A549 (cell line): Measurements from ENCODE around the gene MAU2. TPM values are rescaled to one million over a fixed set of nuclear protein-coding genes. Genes with fewer than 3 reads are reported as not detected.

Experiments used
- ATAC-seq, 2 experiments: fragments of 200-7000 bp in 1 of 2; fragments of >200 bp in 1 of 2; cut with Nextera tagmentation in 1 of 2; cut with Tn5 transposase in 1 of 2; 3 replicates each; pipeline versions ENCODE4 v1.8.0 to v1.9.1; 2018 to 2020; ENCODE audit warnings: mild to moderate bottlenecking in 1 of 2, moderate library complexity in 1 of 2
- CTCF ChIA-PET: fragments of 300-600 bp; sonication (Branson Sonifier 250); formaldehyde crosslinking; extraction: SDS; loops from one replicate; lab custom pipeline; 2021; ENCODE audit warnings: antibody characterized with exemption, inconsistent platforms; lab: Yijun Ruan, JAX
- POLR2A ChIA-PET: fragments of 350-600 bp; formaldehyde crosslinking; extraction: SDS; loops from one replicate; lab custom pipeline; 2021; ENCODE audit warnings: antibody characterized with exemption, inconsistent platforms; lab: Yijun Ruan, JAX
- DNase-seq, 2 experiments: peaks; one replicate each; pipeline versions ENCODE4 v3.0.0 to v3.0.0-alpha.2; 2011 to 2016; ENCODE audit warnings: low read depth in 1 of 2, low spot score in 1 of 2
- FAIRE-seq: peaks from 2 replicates; lab custom pipeline; 2011; peaks lifted over from hg19 to GRCh38; lab: Jason Lieb, UNC
- H3K27ac ChIP-seq, 2 experiments: fragments of >200 bp; sonication (Bioruptor Twin); formaldehyde crosslinking; 3 replicates each; pipeline ENCODE4 v1.5.1; 2016 to 2017
- H3K4me1 ChIP-seq: fragments of >200 bp; sonication (Bioruptor Twin); formaldehyde crosslinking; 3 replicates; pipeline ENCODE4 v1.6.1; 2016
- H3K4me2 ChIP-seq: fragments of >200 bp; sonication (Bioruptor Twin); formaldehyde crosslinking; 3 replicates; pipeline ENCODE4 v1.6.1; 2016
- H3K4me3 ChIP-seq: fragments of >200 bp; sonication (Bioruptor Twin); formaldehyde crosslinking; 3 replicates; pipeline ENCODE4 v1.5.1; 2016
- H3K9me3 ChIP-seq: fragments of >200 bp; sonication (Bioruptor Twin); formaldehyde crosslinking; 3 replicates; pipeline ENCODE4 v1.6.1; 2016
- BHLHE40 ChIP-seq: IDR thresholded peaks from 2 replicates; pipeline ENCODE4 v1.6.1; 2012; ENCODE audit warnings: low read depth, low read length, inconsistent platforms
- CBX2 ChIP-seq: fragments of 200-600 bp; sonication (generic); IDR thresholded peaks from 2 replicates; pipeline ENCODE4 v1.6.1; 2016; ENCODE audit warnings: low read depth, mild to moderate bottlenecking, borderline replicate concordance
- CHD4 ChIP-seq: fragments of 200-600 bp; sonication (generic); IDR thresholded peaks from 2 replicates; pipeline ENCODE4 v1.6.1; 2016; ENCODE audit warnings: antibody characterized with exemption, mild to moderate bottlenecking, borderline replicate concordance
- EP300 ChIP-seq, 2 experiments: fragments of >200 bp; sonication (Bioruptor Twin); formaldehyde crosslinking; IDR thresholded peaks; 2 replicates in 1 of 2; 3 replicates in 1 of 2; pipeline ENCODE4 v1.6.1; 2016 to 2017
- FOSB ChIP-seq: fragments of 250-450 bp; sonication (Bioruptor Pico); IDR thresholded peaks from 2 replicates; pipeline ENCODE4 v1.5.0; 2020; ENCODE audit warnings: mild to moderate bottlenecking, moderate library complexity
- FOSL2 ChIP-seq, 2 experiments: fragments of 450-650 bp in 1 of 2; fragments of >200 bp in 1 of 2; sonication (Bioruptor Twin) in 1 of 2; formaldehyde crosslinking; IDR thresholded peaks; 2 replicates each; pipeline versions ENCODE4 v1.5.0 to v1.6.1; 2016 to 2020; ENCODE audit warnings: mild to moderate bottlenecking in 1 of 2, moderate library complexity in 1 of 2
- GATA3 ChIP-seq: IDR thresholded peaks from 2 replicates; pipeline ENCODE4 v1.6.1; 2012; ENCODE audit warnings: borderline replicate concordance
- HDAC2 ChIP-seq: fragments of 200-600 bp; sonication (generic); IDR thresholded peaks from 2 replicates; pipeline ENCODE4 v1.6.1; 2016
- HOXA7 ChIP-seq: fragments of 250-450 bp; sonication (Bioruptor Pico); IDR thresholded peaks from 2 replicates; pipeline ENCODE4 v1.5.0; 2020; ENCODE audit warnings: mild to moderate bottlenecking, moderate library complexity
- HOXB5 ChIP-seq: fragments of 250-450 bp; sonication (Bioruptor Pico); IDR thresholded peaks from 2 replicates; pipeline ENCODE4 v1.5.0; 2020; ENCODE audit warnings: mild to moderate bottlenecking, moderate library complexity
- JUN ChIP-seq, 2 experiments: fragments of >200 bp; sonication (Bioruptor Twin); formaldehyde crosslinking; IDR thresholded peaks; 2 replicates in 1 of 2; 3 replicates in 1 of 2; pipeline ENCODE4 v1.6.1; 2016 to 2017
- KDM1A ChIP-seq: fragments of 200-600 bp; sonication (generic); IDR thresholded peaks from 2 replicates; pipeline ENCODE4 v1.6.1; 2016; ENCODE audit warnings: low read depth, mild to moderate bottlenecking
- PHF8 ChIP-seq: fragments of 200-600 bp; sonication (generic); IDR thresholded peaks from 2 replicates; pipeline ENCODE4 v1.6.1; 2016; ENCODE audit warnings: low read depth, mild to moderate bottlenecking, antibody characterized with exemption, moderate library complexity, borderline replicate concordance
- RCOR1 ChIP-seq: fragments of 150-350 bp; IDR thresholded peaks from 2 replicates; pipeline ENCODE4 v1.6.1; 2014; ENCODE audit warnings: antibody characterized with exemption, low read length, low read depth
- RNF2 ChIP-seq: fragments of 200-600 bp; sonication (generic); IDR thresholded peaks from 2 replicates; pipeline ENCODE4 v1.6.1; 2016; ENCODE audit warnings: low read depth, mild to moderate bottlenecking, antibody characterized with exemption, moderate library complexity, borderline replicate concordance
- ZC3H11A ChIP-seq: fragments of 450-650 bp; IDR thresholded peaks from 2 replicates; pipeline ENCODE4 v1.6.1; 2014; ENCODE audit warnings: antibody characterized with exemption, mild to moderate bottlenecking
- ZNF302 ChIP-seq: fragments of 250-450 bp; sonication (Bioruptor Pico); IDR thresholded peaks from 2 replicates; pipeline ENCODE4 v1.9.0; 2021; ENCODE audit warnings: inconsistent platforms, mild to moderate bottlenecking, moderate library complexity
- ZSCAN20 ChIP-seq: fragments of 250-450 bp; sonication (Bioruptor Pico); IDR thresholded peaks from 2 replicates; pipeline ENCODE4 v1.8.0; 2022; ENCODE audit warnings: mild to moderate bottlenecking, moderate library complexity
- WGBS: methylation state at CpG from one replicate; pipeline ENCODE4 v1.1.6; 2017; ENCODE audit errors: missing lambda C conversion rate; 5-methylcytosine and 5-hydroxymethylcytosine counted together
- polyA plus RNA-seq, 4 experiments: library from polyadenylated mRNA; depleted of rRNA in 3 of 4; stranded (reverse); fragments of >200 nt; fragmentation: RNase III in 1 of 4; extraction: RNeasy Plus Mini Kit Qiagen cat#74134 plus additional on column Dnase treatment in 1 of 4; gene quantifications; 2 replicates in 3 of 4; 3 replicates in 1 of 4; pipeline ENCODE4 v1.2.3, GENCODE V29; 2011 to 2017
- TF ChIP-seq, protein P1 (sequence below): fragments of 250-450 bp; sonication (Bioruptor Pico); IDR thresholded peaks from 2 replicates; pipeline ENCODE4 v1.5.0; 2021; ENCODE audit warnings: mild to moderate bottlenecking, moderate library complexity, borderline replicate concordance
- TF ChIP-seq, protein P2 (sequence below): fragments of 450-650 bp; IDR thresholded peaks from 2 replicates; pipeline ENCODE4 v1.6.1; 2014; ENCODE audit warnings: antibody characterized with exemption
- TF ChIP-seq, protein P3 (sequence below): fragments of 150-350 bp; IDR thresholded peaks from 2 replicates; pipeline ENCODE4 v1.6.1; 2014; ENCODE audit warnings: low read depth, mild to moderate bottlenecking, low read length

MAU2 gene
- polyA plus RNA-seq, 2 of the 4 experiments (the other 2 are of a cell fraction), result 8.5 to 11.5 TPM

DNA sequence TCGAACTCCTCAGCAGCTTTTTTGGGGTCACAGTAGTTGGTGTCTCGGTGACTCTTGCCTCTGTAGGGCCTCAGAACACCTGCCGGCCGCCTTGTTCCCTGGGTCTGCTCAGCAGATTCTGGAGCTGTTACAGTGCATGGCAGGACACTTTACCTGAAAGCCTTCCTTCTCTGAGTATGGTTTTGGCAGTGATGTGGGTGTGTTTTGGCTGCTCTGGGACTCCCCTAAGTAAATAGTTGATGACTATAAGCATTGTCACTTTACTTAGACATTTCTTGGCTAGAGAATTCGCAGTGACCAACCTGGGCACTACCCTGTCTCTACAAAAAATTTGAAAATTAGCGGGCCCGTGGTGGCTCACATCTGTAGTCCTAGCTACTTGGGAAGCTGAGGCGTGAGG lies 7.0 kb downstream of the MAU2 start (continued):
- TF ChIP-seq, protein P1, sequence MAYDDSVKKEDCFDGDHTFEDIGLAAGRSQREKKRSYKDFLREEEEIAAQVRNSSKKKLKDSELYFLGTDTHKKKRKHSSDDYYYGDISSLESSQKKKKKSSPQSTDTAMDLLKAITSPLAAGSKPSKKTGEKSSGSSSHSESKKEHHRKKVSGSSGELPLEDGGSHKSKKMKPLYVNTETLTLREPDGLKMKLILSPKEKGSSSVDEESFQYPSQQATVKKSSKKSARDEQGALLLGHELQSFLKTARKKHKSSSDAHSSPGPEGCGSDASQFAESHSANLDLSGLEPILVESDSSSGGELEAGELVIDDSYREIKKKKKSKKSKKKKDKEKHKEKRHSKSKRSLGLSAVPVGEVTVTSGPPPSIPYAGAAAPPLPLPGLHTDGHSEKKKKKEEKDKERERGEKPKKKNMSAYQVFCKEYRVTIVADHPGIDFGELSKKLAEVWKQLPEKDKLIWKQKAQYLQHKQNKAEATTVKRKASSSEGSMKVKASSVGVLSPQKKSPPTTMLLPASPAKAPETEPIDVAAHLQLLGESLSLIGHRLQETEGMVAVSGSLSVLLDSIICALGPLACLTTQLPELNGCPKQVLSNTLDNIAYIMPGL (CRISPR knock-in tag), result no peak
- no peak for TF ChIP-seq BHLHE40

DNA sequence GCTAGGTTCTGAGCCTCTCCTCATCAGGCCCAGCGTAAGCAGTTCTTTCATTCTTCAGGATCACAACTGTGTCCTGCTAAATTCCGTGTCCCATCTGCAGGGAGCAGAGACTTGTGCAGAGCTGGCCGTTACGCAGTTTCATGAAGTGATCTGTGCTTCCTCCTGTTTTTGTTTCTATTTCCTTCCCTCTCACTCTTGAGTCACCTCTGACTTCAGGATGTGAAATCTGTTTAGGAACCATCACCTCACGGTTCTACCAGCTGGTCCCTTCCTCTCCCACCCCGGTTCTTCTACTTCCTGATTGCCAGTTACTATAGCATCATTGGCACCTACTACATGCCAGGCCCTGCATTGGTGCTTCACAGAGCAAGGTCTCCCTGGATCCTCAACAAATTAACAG lies 8.5 kb downstream of the MAU2 start:
- 95% methylated on average over 6 of the region's 6 CpGs for WGBS

DNA sequence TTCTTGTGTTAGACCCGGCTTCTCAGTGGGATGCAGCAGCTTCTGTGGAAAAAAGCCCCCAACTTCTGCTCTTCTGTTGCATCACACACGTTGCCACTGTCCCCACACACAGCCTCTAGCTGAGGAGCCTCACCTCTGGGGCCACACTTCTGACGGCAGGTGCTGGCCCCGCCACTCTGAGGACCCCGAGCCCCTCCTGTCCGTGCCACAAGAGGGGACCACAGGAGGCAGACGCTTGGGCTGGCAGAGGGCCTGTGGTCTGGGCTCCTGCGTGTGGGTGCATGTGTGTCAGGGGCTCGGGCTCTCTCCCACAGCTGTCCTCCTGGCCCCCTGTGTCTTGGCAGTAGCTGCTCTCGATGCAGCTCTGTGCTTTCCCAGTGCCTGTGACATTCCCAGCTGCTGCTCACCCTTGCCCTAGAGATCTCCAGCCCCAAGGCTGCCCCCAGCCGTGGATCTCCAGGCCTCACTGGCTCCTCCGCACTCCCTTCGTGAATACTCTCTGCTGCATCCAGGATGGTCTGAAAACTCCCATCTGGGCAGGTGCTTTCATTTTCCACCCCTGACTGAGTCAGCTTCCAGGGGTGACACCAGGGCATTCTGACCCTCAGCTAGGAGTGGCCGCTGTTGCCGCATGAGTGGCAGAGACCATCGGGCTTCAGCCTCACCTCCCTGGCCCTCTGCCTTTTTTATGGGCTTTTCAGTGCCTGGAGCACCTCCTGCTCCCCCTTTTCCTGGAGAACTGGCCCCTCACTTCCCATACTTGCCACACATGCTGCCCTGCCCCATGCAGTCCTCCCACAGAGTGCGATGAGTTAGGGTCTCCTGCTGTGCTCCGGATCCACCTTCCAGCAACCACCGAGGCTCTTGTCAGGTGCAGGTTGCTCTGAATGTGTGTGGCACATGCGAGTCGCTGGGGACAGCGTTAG lies 13.7 kb downstream of the MAU2 start:
- ChIA-PET CTCF (interaction anchor here (1.3 to 4.3 kb wide), 2 partner anchors 8 to 26 kb away, joined by 3 to 30 read pairs; no protein-coding TSS in a partner anchor), POLR2A (no interaction called here)
- WGBS, result 88% methylated on average over 17 of the region's 22 CpGs
- FAIRE-seq, result no peak
- H3K4me1 ChIP-seq, result no peaks in the 10 kb centered on the region
- H3K4me3 ChIP-seq, result no peak overlapping the region
- TF ChIP-seq CBX2 (no peak), CHD4 (no peak), KDM1A (no peak), HOXA7 (CRISPR knock-in tag) (no peak), FOSB (CRISPR knock-in tag) (no peak), RCOR1 (no peak), HDAC2 (no peak), PHF8 (no peak), FOSL2 (IDR thresholded peaks at IDR 0.05) (no peak), FOSL2 (CRISPR knock-in tag; IDR thresholded peaks at IDR 0.05) (no peak), GATA3 (no peak), HOXB5 (CRISPR knock-in tag) (no peak)
- TF ChIP-seq, protein P1 (CRISPR knock-in tag), result no peak
- no peak; a peak in 1 of 6 replicates for ATAC-seq
- H3K27ac ChIP-seq, result no peak overlapping the region
- H3K4me2 ChIP-seq, result no peak overlapping the region
- H3K9me3 ChIP-seq, result no peaks in the 10 kb centered on the region
- no peak for DNase-seq

More for the DNA sequence above, 8.5 kb downstream of the MAU2 start:
- Histone ChIP-seq H3K4me2 (no peak overlapping the region), H3K4me3 (no peak overlapping the region), H3K27ac (no peak overlapping the region), H3K4me1 (no peaks in the 10 kb centered on the region), H3K9me3 (no peaks in the 10 kb centered on the region)
- FAIRE-seq (no peak), DNase-seq (no peak), ATAC-seq (no peak)
- ChIA-PET POLR2A (no interaction called here), CTCF (interaction anchor here (1.0 to 2.6 kb wide), 2 partner anchors 9 to 14 kb away, joined by 4 to 8 read pairs; no protein-coding TSS in a partner anchor)
- TF ChIP-seq ZC3H11A (no peak), KDM1A (no peak), PHF8 (no peak), ZNF302 (CRISPR knock-in tag) (no peak), JUN (IDR thresholded peaks at IDR 0.05) (no peak), EP300 (IDR thresholded peaks at IDR 0.05) (no peak), ZSCAN20 (CRISPR knock-in tag) (no peak), CHD4 (no peak), RNF2 (no peak)
- TF ChIP-seq, protein P2, sequence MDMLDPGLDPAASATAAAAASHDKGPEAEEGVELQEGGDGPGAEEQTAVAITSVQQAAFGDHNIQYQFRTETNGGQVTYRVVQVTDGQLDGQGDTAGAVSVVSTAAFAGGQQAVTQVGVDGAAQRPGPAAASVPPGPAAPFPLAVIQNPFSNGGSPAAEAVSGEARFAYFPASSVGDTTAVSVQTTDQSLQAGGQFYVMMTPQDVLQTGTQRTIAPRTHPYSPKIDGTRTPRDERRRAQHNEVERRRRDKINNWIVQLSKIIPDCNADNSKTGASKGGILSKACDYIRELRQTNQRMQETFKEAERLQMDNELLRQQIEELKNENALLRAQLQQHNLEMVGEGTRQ, result no peak
- TF ChIP-seq, protein P3, sequence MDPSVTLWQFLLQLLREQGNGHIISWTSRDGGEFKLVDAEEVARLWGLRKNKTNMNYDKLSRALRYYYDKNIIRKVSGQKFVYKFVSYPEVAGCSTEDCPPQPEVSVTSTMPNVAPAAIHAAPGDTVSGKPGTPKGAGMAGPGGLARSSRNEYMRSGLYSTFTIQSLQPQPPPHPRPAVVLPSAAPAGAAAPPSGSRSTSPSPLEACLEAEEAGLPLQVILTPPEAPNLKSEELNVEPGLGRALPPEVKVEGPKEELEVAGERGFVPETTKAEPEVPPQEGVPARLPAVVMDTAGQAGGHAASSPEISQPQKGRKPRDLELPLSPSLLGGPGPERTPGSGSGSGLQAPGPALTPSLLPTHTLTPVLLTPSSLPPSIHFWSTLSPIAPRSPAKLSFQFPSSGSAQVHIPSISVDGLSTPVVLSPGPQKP, result no peak
